Naive thymus-derived CD8-positive, alpha-beta T cell (primary cell): ENCODE data around the gene HPRT1. TPM values are rescaled to one million over a fixed set of nuclear protein-coding genes. Genes with fewer than 3 reads are reported as not detected.

ENCODE experiments used
- ATAC-seq, 2 donors: fragments of 150-1000 bp; cut with Tn5 transposase in 1 of 2; sonication (Bioruptor Pico), chemical (Tn5 transposase) in 1 of 2; 1 replicate in 1 of 2; 2 replicates in 1 of 2; pipeline ENCODE4 v1.10.0; 2021; ENCODE audit warnings: mild to moderate bottlenecking in 2 of 2, moderate library complexity in 2 of 2
- POLR2A ChIA-PET: fragments of 350-600 bp; sonication (Branson Sonifier 250); formaldehyde crosslinking; loops from one replicate; lab custom pipeline; 2021; ENCODE audit warnings: antibody characterized with exemption; lab: Charles Lee
- DNase-seq, 10 donors: peaks; one replicate each; pipeline versions ENCODE4 v3.0.0 to v3.0.0-alpha.2; 2020 to 2022
- H3K27ac Mint-ChIP-seq, 10 donors: one replicate each; pipeline ENCODE4 v1.8.0; 2020 to 2022; ENCODE audit warnings: mild to moderate bottlenecking in 10 of 10, mixed read lengths in 10 of 10, moderate library complexity in 4 of 10, inconsistent platforms in 1 of 10
- H3K27me3 Mint-ChIP-seq, 5 donors: one replicate each; pipeline ENCODE4 v1.8.0; 2021 to 2022; ENCODE audit warnings: mixed read lengths in 5 of 5
- H3K36me3 Mint-ChIP-seq, 3 donors: one replicate each; pipeline ENCODE4 v1.8.0; 2020 to 2022; ENCODE audit warnings: mixed read lengths in 3 of 3, mild to moderate bottlenecking in 2 of 3, inconsistent platforms in 1 of 3
- H3K4me1 Mint-ChIP-seq, 4 donors: one replicate each; pipeline ENCODE4 v1.8.0; 2021 to 2022; ENCODE audit warnings: mixed read lengths in 4 of 4
- H3K4me3 Mint-ChIP-seq, 10 donors: one replicate each; pipeline ENCODE4 v1.8.0; 2020 to 2022; ENCODE audit warnings: mild to moderate bottlenecking in 10 of 10, mixed read lengths in 10 of 10, moderate library complexity in 6 of 10, inconsistent platforms in 1 of 10
- H3K9me3 Mint-ChIP-seq, 9 donors: one replicate each; pipeline ENCODE4 v1.8.0; 2020 to 2022; ENCODE audit warnings: mixed read lengths in 9 of 9, mild to moderate bottlenecking in 3 of 9, inconsistent platforms in 1 of 9, moderate library complexity in 1 of 9
- polyA plus RNA-seq, 3 donors: library from polyadenylated mRNA; unstranded; fragments of 300-500 nt; fragmentation: Illumina TruSeq; gene quantifications; one replicate each; pipeline ENCODE4 v1.2.3, GENCODE V29; 2021
- total RNA-seq, 8 experiments: library from RNA in 2 of 8; stranded (reverse) in 2 of 8; gene quantifications; one replicate each; pipeline ENCODE4 v1.2.3 and lab custom pipeline; 2021 to 2026

HPRT1 gene
- total and polyA plus RNA-seq, 5 experiments from 2014 or later: 19.2 to 94.1 (median 71.7) TPM

GRCh38 chrX:134481339-134481738 lies 21.4 kb downstream of the HPRT1 start:
- Mint-ChIP-seq H3K27me3 (no peaks in the 10 kb centered on the region), H3K36me3 (peaks cover 0 to 18% (median 0%) of the 10 kb centered on the region in 3 donors), H3K4me1 (no peaks in the 10 kb centered on the region), H3K4me3 (no peak overlapping the region), H3K27ac (no peak overlapping the region), H3K9me3 (no peaks in the 10 kb centered on the region)
- DNase-seq: no peak
- ATAC-seq: no peak
- POLR2A ChIA-PET: no interaction called here

GRCh38 chrX:134482371-134482770 lies 22.4 kb downstream of the HPRT1 start:
- Mint-ChIP-seq H3K4me1 (no peaks in the 10 kb centered on the region), H3K9me3 (no peaks in the 10 kb centered on the region)
- DNase-seq: no peak

DNA sequence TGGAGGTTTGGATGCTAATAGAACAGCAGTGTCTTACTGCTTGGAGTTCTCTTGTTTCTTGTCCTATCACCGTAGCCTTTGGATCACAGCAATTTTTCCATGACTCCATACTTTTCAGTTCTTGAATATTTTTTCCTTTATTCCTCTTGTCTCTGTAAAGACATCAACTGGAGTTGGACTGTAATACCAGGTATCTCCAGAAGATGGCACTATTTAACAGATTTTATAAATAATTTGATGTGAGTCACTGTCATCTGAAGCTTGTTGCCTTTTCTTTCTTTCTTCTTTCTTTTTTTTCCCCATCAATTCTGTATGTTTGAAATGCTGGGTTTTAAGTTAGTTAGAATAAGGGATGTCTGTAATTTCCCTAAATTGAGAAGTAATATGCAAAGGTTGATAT lies 24.1 kb downstream of the HPRT1 start:
- POLR2A ChIA-PET: no interaction called here
- Mint-ChIP-seq H3K9me3 (no peaks in the 10 kb centered on the region), H3K27me3 (no peaks in the 10 kb centered on the region), H3K27ac (no peak overlapping the region), H3K36me3 (peaks cover 0 to 17% (median 0%) of the 10 kb centered on the region in 3 donors), H3K4me1 (no peaks in the 10 kb centered on the region), H3K4me3 (no peak overlapping the region)
- peak in 3 of 10 donors; percentile 34 to 40 (median 37) for DNase-seq
- no peak for ATAC-seq

More at GRCh38 chrX:134482371-134482770, 22.4 kb downstream of the HPRT1 start:
- no peak for ATAC-seq
- H3K4me3 Mint-ChIP-seq: no peak overlapping the region
- no peak overlapping the region for H3K27ac Mint-ChIP-seq
- no peaks in the 10 kb centered on the region for H3K27me3 Mint-ChIP-seq
- POLR2A ChIA-PET: no interaction called here
- H3K36me3 Mint-ChIP-seq: peaks cover 0 to 16% (median 0%) of the 10 kb centered on the region in 3 donors

DNA sequence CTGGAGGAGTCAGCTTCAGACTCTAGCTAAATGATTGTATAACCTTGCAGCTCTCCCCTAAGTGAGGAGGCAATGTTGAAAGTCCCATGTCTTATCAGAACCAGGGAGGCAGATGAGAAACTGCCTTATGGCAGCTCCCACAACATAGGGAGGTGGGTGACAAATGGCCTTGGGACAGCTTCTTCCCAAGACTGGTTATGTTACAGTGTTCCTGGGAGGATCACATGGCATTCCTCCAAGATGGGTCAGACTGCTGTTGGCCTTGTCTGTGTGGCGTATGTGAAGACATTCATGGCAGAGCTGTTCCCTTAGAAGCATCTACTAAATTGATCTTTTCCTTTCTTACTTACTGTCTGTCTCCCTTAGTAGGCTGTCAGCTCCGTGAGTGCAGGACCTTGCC lies 42.0 kb downstream of the HPRT1 start:
- POLR2A ChIA-PET: no interaction called here
- peaks cover 0 to 1% (median 0%) of the 10 kb centered on the region in 4 donors for H3K4me1 Mint-ChIP-seq
- H3K27ac Mint-ChIP-seq: no peak overlapping the region
- no peak for DNase-seq
- H3K27me3 Mint-ChIP-seq: no peaks in the 10 kb centered on the region
- peaks cover 2 to 41% (median 5%) of the 10 kb centered on the region in 3 donors for H3K36me3 Mint-ChIP-seq
- H3K4me3 Mint-ChIP-seq: no peak overlapping the region
- no peak for ATAC-seq
- no peaks in the 10 kb centered on the region for H3K9me3 Mint-ChIP-seq

GRCh38 chrX:134502686-134503085 lies 42.7 kb downstream of the HPRT1 start:
- POLR2A ChIA-PET: no interaction called here
- H3K27me3 Mint-ChIP-seq: no peaks in the 10 kb centered on the region
- ATAC-seq (no peak), DNase-seq (no peak)
- peaks cover 0 to 1% (median 0%) of the 10 kb centered on the region in 4 donors for H3K4me1 Mint-ChIP-seq
- H3K4me3 Mint-ChIP-seq: no peak overlapping the region
- no peak overlapping the region for H3K27ac Mint-ChIP-seq
- H3K9me3 Mint-ChIP-seq: no peaks in the 10 kb centered on the region
- H3K36me3 Mint-ChIP-seq: peaks cover 2 to 38% (median 5%) of the 10 kb centered on the region in 3 donors

GRCh38 chrX:134512566-134512965 lies 52.6 kb downstream of the HPRT1 start:
- H3K9me3 Mint-ChIP-seq: no peaks in the 10 kb centered on the region
- H3K27ac Mint-ChIP-seq: no peak overlapping the region
- peaks cover 0 to 5% (median 0%) of the 10 kb centered on the region in 3 donors for H3K36me3 Mint-ChIP-seq
- H3K4me1 Mint-ChIP-seq: no peaks in the 10 kb centered on the region
- no peak overlapping the region for H3K4me3 Mint-ChIP-seq
- POLR2A ChIA-PET: interaction anchor here (0.6 kb wide), 1 partner anchor 411 kb away, joined by 4 read pairs; no protein-coding TSS in a partner anchor
- ATAC-seq: no peak
- DNase-seq: no peak
- H3K27me3 Mint-ChIP-seq: no peaks in the 10 kb centered on the region

- no peaks in the 10 kb centered on the region for H3K4me1 Mint-ChIP-seq
- H3K27me3 Mint-ChIP-seq: no peaks in the 10 kb centered on the region
- no peak overlapping the region for H3K27ac Mint-ChIP-seq
- DNase-seq (no peak), ATAC-seq (no peak)
- H3K9me3 Mint-ChIP-seq: peaks cover 0 to 2% (median 0%) of the 10 kb centered on the region in 9 donors
- H3K36me3 Mint-ChIP-seq: peaks cover 0 to 5% (median 0%) of the 10 kb centered on the region in 3 donors
- POLR2A ChIA-PET: interaction anchor here (0.6 kb wide), 1 partner anchor 411 kb away, joined by 4 read pairs; no protein-coding TSS in a partner anchor
- H3K4me3 Mint-ChIP-seq: no peak overlapping the region
These were observed 53.1 kb downstream of the HPRT1 start for GRCh38 chrX:134513091-134513490.

DNA sequence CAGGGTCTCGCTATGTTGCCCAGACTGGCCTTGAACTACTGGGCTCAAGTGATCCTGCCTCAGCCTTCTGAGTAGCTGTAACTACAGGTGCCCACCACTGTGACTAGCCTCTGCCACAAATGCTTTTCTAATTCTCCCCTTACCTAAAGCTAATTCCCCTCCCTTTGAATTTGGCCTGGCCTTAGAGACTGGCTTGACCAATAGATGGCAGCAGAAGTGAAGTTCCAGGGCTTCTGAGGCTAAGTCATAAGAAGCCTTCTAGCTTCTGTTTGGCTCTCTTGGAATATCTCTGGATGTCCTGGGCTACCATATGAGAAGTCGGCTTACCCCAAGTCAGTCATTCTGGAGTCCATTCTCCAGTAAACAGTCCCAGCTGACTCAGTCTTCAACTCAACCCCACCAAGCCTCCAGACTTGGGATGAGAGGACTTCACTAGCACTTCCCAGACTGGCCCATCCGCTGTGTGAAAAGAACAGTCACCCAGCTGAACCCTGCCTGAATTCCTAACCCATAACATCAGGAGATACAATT lies 61.0 kb downstream of the HPRT1 start:
- Mint-ChIP-seq H3K4me3 (no peak overlapping the region), H3K4me1 (peaks cover 3 to 9% (median 6%) of the 10 kb centered on the region in 4 donors), H3K9me3 (peaks cover 0 to 2% (median 0%) of the 10 kb centered on the region in 9 donors), H3K36me3 (no peaks in the 10 kb centered on the region), H3K27me3 (no peaks in the 10 kb centered on the region), H3K27ac (no peak overlapping the region)
- DNase-seq (no peak), ATAC-seq (no peak)
- POLR2A ChIA-PET: no interaction called here

GRCh38 chrX:134524181-134524580 lies 64.2 kb downstream of the HPRT1 start:
- ATAC-seq (no peak), DNase-seq (no peak)
- peaks cover 3 to 9% (median 6%) of the 10 kb centered on the region in 4 donors for H3K4me1 Mint-ChIP-seq
- no peaks in the 10 kb centered on the region for H3K36me3 Mint-ChIP-seq
- no peaks in the 10 kb centered on the region for H3K9me3 Mint-ChIP-seq
- H3K27ac Mint-ChIP-seq: no peak overlapping the region
- H3K4me3 Mint-ChIP-seq: no peak overlapping the region
- no peaks in the 10 kb centered on the region for H3K27me3 Mint-ChIP-seq
- POLR2A ChIA-PET: no interaction called here

DNA sequence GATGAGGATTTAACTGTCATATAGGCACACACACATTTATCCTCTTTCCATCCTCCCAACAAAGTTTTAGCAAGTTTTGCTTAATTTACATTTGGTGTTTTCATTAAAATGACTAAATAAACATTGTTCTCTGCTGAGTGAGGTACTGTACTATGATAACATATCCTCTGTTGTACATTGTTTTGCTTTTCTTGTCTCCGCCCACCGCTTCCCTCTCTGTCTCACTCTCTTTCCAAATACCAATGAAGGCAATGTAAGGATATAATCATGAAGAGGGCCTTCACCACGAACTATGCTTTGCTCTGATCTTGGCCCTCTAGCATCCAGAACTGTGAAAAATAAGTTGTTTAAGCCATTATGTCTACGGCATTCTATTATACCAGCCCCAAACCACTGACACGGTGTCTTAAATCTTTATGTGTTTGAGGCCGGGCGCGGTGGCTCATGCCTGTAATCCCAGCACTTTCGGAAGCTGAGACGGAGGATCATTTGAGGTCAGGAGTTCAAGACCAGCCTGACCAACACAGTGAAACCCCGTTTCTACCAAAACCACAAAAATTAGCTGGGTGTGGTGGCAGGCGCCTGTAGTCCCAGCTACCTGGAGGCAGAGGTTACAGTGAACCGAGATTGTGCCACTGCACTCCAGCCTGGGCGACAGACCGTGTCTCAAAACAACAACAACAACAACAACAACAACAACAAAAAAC lies 65.3 kb downstream of the HPRT1 start:
- POLR2A ChIA-PET: no interaction called here
- H3K4me1 Mint-ChIP-seq: peaks cover 3 to 9% (median 6%) of the 10 kb centered on the region in 4 donors
- no peak overlapping the region for H3K4me3 Mint-ChIP-seq
- no peaks in the 10 kb centered on the region for H3K9me3 Mint-ChIP-seq
- DNase-seq (no peak), ATAC-seq (no peak)
- no peaks in the 10 kb centered on the region for H3K27me3 Mint-ChIP-seq
- H3K27ac Mint-ChIP-seq: no peak overlapping the region
- H3K36me3 Mint-ChIP-seq: no peaks in the 10 kb centered on the region

DNA sequence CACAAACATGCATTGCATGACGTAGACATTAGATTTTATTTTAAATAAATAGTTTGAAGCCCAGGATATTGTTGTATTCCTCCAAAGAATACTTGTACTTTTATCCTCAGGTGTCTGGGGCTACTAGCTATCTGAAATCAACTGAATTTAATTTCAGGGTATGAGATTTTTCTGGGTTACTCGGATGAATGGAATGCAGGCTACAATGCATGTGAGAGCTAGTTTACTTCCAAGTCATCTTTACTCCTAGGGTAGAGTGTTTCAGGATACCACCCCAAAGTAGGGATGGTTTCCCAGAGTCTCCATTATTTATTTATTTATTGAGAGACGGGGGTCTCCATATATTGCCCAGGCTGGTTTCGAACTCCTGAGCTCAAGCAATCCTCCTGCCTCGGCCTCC lies 66.4 kb downstream of the HPRT1 start:
- POLR2A ChIA-PET: no interaction called here
- Mint-ChIP-seq H3K27me3 (no peaks in the 10 kb centered on the region), H3K9me3 (no peaks in the 10 kb centered on the region)

DNA sequence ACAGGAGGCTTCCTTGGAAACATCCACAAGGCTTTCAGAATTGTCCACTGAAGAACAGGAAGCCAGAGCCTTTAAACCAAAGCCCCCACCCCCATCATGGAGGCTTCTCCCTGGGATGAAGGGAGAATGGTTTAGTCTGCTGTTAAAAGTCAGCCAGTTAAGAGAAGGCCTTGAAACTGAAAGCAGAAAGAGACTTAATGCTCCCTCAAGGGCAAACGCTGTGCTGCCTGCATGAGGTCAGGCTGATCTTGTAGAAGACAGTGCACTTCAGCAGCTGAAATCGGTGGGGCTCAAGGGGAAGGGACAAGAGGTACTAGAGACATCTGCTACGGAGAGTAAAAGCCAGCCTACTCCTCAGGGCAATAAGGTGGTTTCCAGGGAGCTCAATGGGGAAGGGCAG lies 69.0 kb downstream of the HPRT1 start:
- H3K36me3 Mint-ChIP-seq: no peaks in the 10 kb centered on the region
- no peaks in the 10 kb centered on the region for H3K9me3 Mint-ChIP-seq
- no peak for DNase-seq
- H3K4me3 Mint-ChIP-seq: no peak overlapping the region
- POLR2A ChIA-PET: no interaction called here
- no peak for ATAC-seq
- H3K27me3 Mint-ChIP-seq: no peaks in the 10 kb centered on the region
- peak overlapping the region in 2 of 10 donors; percentile 32 to 71 for H3K27ac Mint-ChIP-seq
- no peaks in the 10 kb centered on the region for H3K4me1 Mint-ChIP-seq

More for the DNA sequence above, 66.4 kb downstream of the HPRT1 start:
- H3K4me1 Mint-ChIP-seq: peaks cover 3 to 9% (median 6%) of the 10 kb centered on the region in 4 donors
- no peaks in the 10 kb centered on the region for H3K36me3 Mint-ChIP-seq
- H3K27ac Mint-ChIP-seq: no peak overlapping the region
- no peak for DNase-seq
- H3K4me3 Mint-ChIP-seq: no peak overlapping the region
- no peak for ATAC-seq

- Mint-ChIP-seq H3K9me3 (no peaks in the 10 kb centered on the region), H3K4me1 (no peaks in the 10 kb centered on the region), H3K36me3 (no peaks in the 10 kb centered on the region), H3K4me3 (no peak overlapping the region), H3K27me3 (no peaks in the 10 kb centered on the region), H3K27ac (peak overlapping the region in 1 of 10 donors; percentile 27)
- DNase-seq: no peak
- POLR2A ChIA-PET: no interaction called here
- no peak for ATAC-seq
These were observed 69.5 kb downstream of the HPRT1 start for GRCh38 chrX:134529481-134529880.
